Omental fat pad (tissue), 4 donors: Measurements from ENCODE around the gene MTCH2. TPM values are rescaled to one million over a fixed set of nuclear protein-coding genes. Genes with fewer than 3 reads are reported as not detected.
A peak's percentile ranks its signal among the peaks of the same experiment; 100 is the strongest.

Experiments used
- ATAC-seq: fragments of 150-250 bp; one replicate; pipeline ENCODE4 v1.9.1; 2016; ENCODE audit warnings: mild to moderate bottlenecking, moderate library complexity; ENCODE audit not compliant: low FRiP score
- DNase-seq: peaks from one replicate; pipeline ENCODE4 v3.0.0-alpha.2; 2019; ENCODE audit warnings: low spot score
- total RNA-seq, 4 donors: library from RNA; depleted of rRNA; stranded (reverse); fragments of >200 nt; gene quantifications; one replicate each; pipeline ENCODE4 v1.1.0, GENCODE V29; 2016
- TF ChIP-seq, protein P1 (sequence below), 3 donors: fragments of 450-650 bp; IDR thresholded peaks; one replicate each; pipeline ENCODE4 v1.5.1; 2016 to 2017; ENCODE audit warnings: antibody characterized with exemption in 3 of 3, mild to moderate bottlenecking in 3 of 3, moderate library complexity in 2 of 3

MTCH2 gene
- total RNA-seq, 4 donors from 2014 or later: 38.6 to 68.9 (median 55.6) TPM

- no peak for ATAC-seq
- no peak for DNase-seq
- TF ChIP-seq, protein P1, sequence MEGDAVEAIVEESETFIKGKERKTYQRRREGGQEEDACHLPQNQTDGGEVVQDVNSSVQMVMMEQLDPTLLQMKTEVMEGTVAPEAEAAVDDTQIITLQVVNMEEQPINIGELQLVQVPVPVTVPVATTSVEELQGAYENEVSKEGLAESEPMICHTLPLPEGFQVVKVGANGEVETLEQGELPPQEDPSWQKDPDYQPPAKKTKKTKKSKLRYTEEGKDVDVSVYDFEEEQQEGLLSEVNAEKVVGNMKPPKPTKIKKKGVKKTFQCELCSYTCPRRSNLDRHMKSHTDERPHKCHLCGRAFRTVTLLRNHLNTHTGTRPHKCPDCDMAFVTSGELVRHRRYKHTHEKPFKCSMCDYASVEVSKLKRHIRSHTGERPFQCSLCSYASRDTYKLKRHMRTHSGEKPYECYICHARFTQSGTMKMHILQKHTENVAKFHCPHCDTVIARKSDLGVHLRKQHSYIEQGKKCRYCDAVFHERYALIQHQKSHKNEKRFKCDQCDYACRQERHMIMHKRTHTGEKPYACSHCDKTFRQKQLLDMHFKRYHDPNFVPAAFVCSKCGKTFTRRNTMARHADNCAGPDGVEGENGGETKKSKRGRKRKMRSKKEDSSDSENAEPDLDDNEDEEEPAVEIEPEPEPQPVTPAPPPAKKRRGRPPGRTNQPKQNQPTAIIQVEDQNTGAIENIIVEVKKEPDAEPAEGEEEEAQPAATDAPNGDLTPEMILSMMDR (IDR thresholded peaks at IDR 0.05): no peak
Observed at GRCh38 chr11:47583844-47584243, 58.5 kb downstream of the MTCH2 start.

GRCh38 chr11:47578524-47579494, 63.5 kb downstream of the MTCH2 start, which contains the start of the genes KBTBD4 and NDUFS3:
TSS of gene KBTBD4 (minus strand) at chr11:47578970. CDS start at chr11:47578951, 19 bp downstream.
TSS of gene NDUFS3 (plus strand) at chr11:47579074. CDS start at chr11:47579092, 18 bp downstream.
- ATAC-seq: peak; percentile 95
- DNase-seq: peak; percentile 92
- TF ChIP-seq, protein P1 (IDR thresholded peaks at IDR 0.05): no peak

- DNase-seq (no peak), ATAC-seq (no peak)
- TF ChIP-seq, protein P1 (IDR thresholded peaks at IDR 0.05): no peak
Observed at GRCh38 chr11:47577460-47578041, 64.8 kb downstream of the MTCH2 start.

- DNase-seq (no peak), ATAC-seq (no peak)
- TF ChIP-seq, protein P1 (IDR thresholded peaks at IDR 0.05): no peak
Observed at GRCh38 chr11:47573321-47573720, 69.0 kb downstream of the MTCH2 start.

DNA sequence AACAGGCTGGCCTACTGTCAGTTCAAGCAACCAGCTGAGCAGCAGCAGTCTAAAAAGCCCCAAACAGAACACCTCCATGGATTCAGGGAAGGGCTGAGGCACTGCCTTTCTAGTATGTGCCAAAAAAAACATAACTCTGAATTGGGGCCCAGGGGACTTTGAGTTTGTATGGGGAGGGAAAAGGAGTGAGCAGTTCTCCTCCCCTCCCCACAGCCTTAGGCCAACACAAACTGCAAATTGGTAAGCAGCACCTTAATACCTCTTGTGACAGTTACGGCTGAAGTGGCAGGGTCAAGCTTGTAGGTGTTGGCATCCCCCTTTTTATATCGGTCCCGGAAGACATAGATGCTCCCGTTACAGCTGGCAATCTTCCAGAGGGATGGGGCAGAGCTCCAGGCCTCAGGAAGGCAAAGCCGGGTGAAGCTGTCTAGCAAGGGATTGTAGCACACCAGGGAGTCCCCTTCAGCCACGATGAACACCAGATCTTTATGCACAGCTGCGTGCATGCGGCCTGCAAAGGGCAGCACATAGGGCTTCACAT, 69.6 kb downstream of the MTCH2 start:
- ATAC-seq (no peak), DNase-seq (no peak)
- TF ChIP-seq, protein P1 (IDR thresholded peaks at IDR 0.05): no peak

DNA sequence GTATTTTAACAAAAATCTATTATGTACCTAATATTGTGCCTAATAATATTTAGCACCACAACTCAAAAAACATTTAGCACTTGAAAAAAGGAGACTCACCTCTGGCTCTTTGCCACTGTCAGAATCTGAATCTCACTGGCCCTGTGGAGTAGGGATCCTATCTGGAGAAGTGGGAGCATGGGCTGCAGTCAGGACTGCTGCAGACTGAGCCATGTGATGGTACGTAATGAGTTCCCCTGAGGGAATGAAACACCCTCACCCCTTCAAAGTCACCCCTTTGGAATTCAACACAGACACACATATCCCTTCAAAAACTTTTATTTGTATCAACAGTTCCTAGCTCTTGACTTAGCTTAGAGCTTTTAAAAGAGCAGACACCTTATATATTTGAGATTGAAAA, 70.5 kb downstream of the MTCH2 start:
- no peak for DNase-seq
- TF ChIP-seq, protein P1 (IDR thresholded peaks at IDR 0.05): no peak
- ATAC-seq: no peak
